Neural cell (in vitro differentiated cells): ENCODE data around the gene TBC1D23.

Source experiments
- CTCF ChIP-seq: fragments of 450-650 bp; IDR thresholded peaks from 2 replicates; pipeline ENCODE4 v1.5.1; 2014; ENCODE audit warnings: antibody characterized with exemption, mild to moderate bottlenecking, moderate library complexity; ENCODE audit not compliant: poor library complexity, severe bottlenecking
- EP300 ChIP-seq: fragments of 450-650 bp; conservative IDR thresholded peaks from 2 replicates; pipeline ENCODE4 v1.6.1; 2014; ENCODE audit warnings: antibody characterized with exemption, mild to moderate bottlenecking, moderate library complexity; ENCODE audit not compliant: poor library complexity, severe bottlenecking
- EZH2 ChIP-seq: fragments of 200-600, 300-800 bp; shearing (Covaris generic), sonication (generic); IDR thresholded peaks from 2 replicates; pipeline ENCODE4 v1.6.1; 2014; ENCODE audit warnings: antibody characterized with exemption, low read length, borderline replicate concordance, mild to moderate bottlenecking; ENCODE audit not compliant: insufficient read depth, poor library complexity, severe bottlenecking
- REST ChIP-seq: IDR thresholded peaks from 2 replicates; pipeline ENCODE4 v1.6.1; 2012; ENCODE audit warnings: borderline replicate concordance
- TAF1 ChIP-seq: IDR thresholded peaks from 2 replicates; pipeline ENCODE4 v1.6.1; 2012; ENCODE audit warnings: low read depth

- no peak for TF ChIP-seq CTCF
- TF ChIP-seq REST: no peak
- TF ChIP-seq EZH2: no peak
- TF ChIP-seq EP300: no peak
- no peak for TF ChIP-seq TAF1
Measured at GRCh38 chr3:100299016-100299415, 38.2 kb downstream of the TBC1D23 start.
